HG03571 (cell line): ENCODE results near the gene ZNF200.
"Not testable (repeated sequence)": the region's sequence is repeated elsewhere in the genome, so short reads cannot be mapped to it uniquely, and the experiment has no call there.

Source experiments
- ATAC-seq: cut with Tn5 transposase; IDR thresholded peaks from one replicate; pipeline ENCODE4 v1.9.1; 2021; ENCODE audit not compliant: unreplicated experiment

ZNF200 gene

GRCh38 chr16:3254309-3254708 lies 19.4 kb upstream of the ZNF200 start:
- ATAC-seq = no peak

GRCh38 chr16:3252967-3253366 lies 18.0 kb upstream of the ZNF200 start:
- ATAC-seq = no peak

- no peak for ATAC-seq
Measured at GRCh38 chr16:3249451-3249850, 14.5 kb upstream of the ZNF200 start.

GRCh38 chr16:3249020-3249419 lies 14.1 kb upstream of the ZNF200 start:
- no peak for ATAC-seq

- no peak for ATAC-seq
Measured at GRCh38 chr16:3248596-3248995, 13.6 kb upstream of the ZNF200 start.

- no peak for ATAC-seq
Measured at GRCh38 chr16:3246876-3247275, 11.9 kb upstream of the ZNF200 start.

GRCh38 chr16:3246002-3246401 lies 11.0 kb upstream of the ZNF200 start:
- ATAC-seq = no peak

GRCh38 chr16:3243882-3244281 lies 8.9 kb upstream of the ZNF200 start:
- ATAC-seq = no peak

GRCh38 chr16:3242709-3243108 lies 7.8 kb upstream of the ZNF200 start:
- no peak for ATAC-seq

- no peak for ATAC-seq
Measured at GRCh38 chr16:3241761-3242160, 6.8 kb upstream of the ZNF200 start.

GRCh38 chr16:3235856-3236669 lies 1.1 kb upstream of the ZNF200 start:
- no peak for ATAC-seq

- ATAC-seq = no peak
Measured at GRCh38 chr16:3234543-3234856, 458 bp downstream of the ZNF200 start.

GRCh38 chr16:3223913-3224515 lies 10.9 kb downstream of the ZNF200 start:
- no peak for ATAC-seq

- no peak for ATAC-seq
Measured at GRCh38 chr16:3220839-3221238, 14.1 kb downstream of the ZNF200 start.

GRCh38 chr16:3216263-3216640 lies 18.7 kb downstream of the ZNF200 start:
- no peak for ATAC-seq

- no peak for ATAC-seq
Measured at GRCh38 chr16:3215601-3216262, 19.2 kb downstream of the ZNF200 start.

- ATAC-seq = no peak
Measured at GRCh38 chr16:3214904-3215600, 19.9 kb downstream of the ZNF200 start.

- no peak for ATAC-seq
Measured at GRCh38 chr16:3212567-3212966, 22.4 kb downstream of the ZNF200 start.

- ATAC-seq = no peak
Measured at GRCh38 chr16:3212006-3212405, 23.0 kb downstream of the ZNF200 start.

- ATAC-seq = no peak
Measured at GRCh38 chr16:3207086-3207953, 27.6 kb downstream of the ZNF200 start.

GRCh38 chr16:3205939-3206338 lies 29.0 kb downstream of the ZNF200 start:
- not testable (repeated sequence) for ATAC-seq
